Liver (tissue), 9 donors: ENCODE data around the gene ATG16L1. TPM values are rescaled to one million over a fixed set of nuclear protein-coding genes. Genes with fewer than 3 reads are reported as not detected.

Source experiments
- DNase-seq: peaks from one replicate; pipeline ENCODE4 v3.0.0-alpha.2; 2017; ENCODE audit warnings: low spot score
- H3K27ac ChIP-seq, 2 donors: one replicate each; pipeline ENCODE4 v1.7.0; 2013; ENCODE audit warnings: inconsistent platforms in 2 of 2, low read length in 2 of 2, control low read depth in 1 of 2, low read depth in 1 of 2, mild to moderate bottlenecking in 1 of 2
- H3K27me3 ChIP-seq, 4 donors: one replicate each; pipeline versions ENCODE4 v1.6.1 to v1.7.0; 2013; ENCODE audit warnings: low read length in 3 of 4, inconsistent platforms in 1 of 4, mild to moderate bottlenecking in 1 of 4, moderate library complexity in 1 of 4; ENCODE audit not compliant: control insufficient read depth in 4 of 4, insufficient read depth in 4 of 4
- H3K36me3 ChIP-seq, 4 donors: one replicate each; pipeline versions ENCODE4 v1.6.1 to v1.7.0; 2013; ENCODE audit warnings: low read length in 3 of 4, mild to moderate bottlenecking in 3 of 4, low read depth in 1 of 4, moderate library complexity in 1 of 4; ENCODE audit not compliant: control insufficient read depth in 4 of 4, insufficient read depth in 3 of 4
- H3K4me1 ChIP-seq, 4 donors: one replicate each; pipeline versions ENCODE4 v1.6.1 to v1.7.0; 2013; ENCODE audit warnings: low read length in 3 of 4, mild to moderate bottlenecking in 3 of 4, moderate library complexity in 1 of 4; ENCODE audit not compliant: control insufficient read depth in 4 of 4, insufficient read depth in 4 of 4
- H3K4me3 ChIP-seq, 3 donors: one replicate each; pipeline versions ENCODE4 v1.6.1 to v1.7.0; 2013; ENCODE audit warnings: low read length in 3 of 3, control low read depth in 1 of 3, low read depth in 1 of 3, mild to moderate bottlenecking in 1 of 3
- H3K9ac ChIP-seq, 2 donors: one replicate each; pipeline ENCODE4 v1.7.0; 2013; ENCODE audit warnings: low read length in 2 of 2, mild to moderate bottlenecking in 2 of 2, moderate library complexity in 2 of 2, control low read depth in 1 of 2, low read depth in 1 of 2
- H3K9me3 ChIP-seq, 4 donors: one replicate each; pipeline versions ENCODE4 v1.6.1 to v1.7.0; 2013; ENCODE audit warnings: low read length in 3 of 4; ENCODE audit not compliant: control insufficient read depth in 4 of 4
- EGR1 ChIP-seq, 2 donors: IDR thresholded peaks; 2 replicates each; pipeline ENCODE4 v1.6.1; 2016 to 2018; ENCODE audit warnings: antibody characterized with exemption in 2 of 2, low read depth in 2 of 2
- FOXA1 ChIP-seq: IDR thresholded peaks from 2 replicates; pipeline ENCODE4 v1.6.1; 2016; ENCODE audit warnings: antibody characterized with exemption
- FOXA2 ChIP-seq: IDR thresholded peaks from 2 replicates; pipeline ENCODE4 v1.6.1; 2016; ENCODE audit warnings: antibody characterized with exemption
- GABPA ChIP-seq, 2 donors: IDR thresholded peaks in 1 of 2; conservative IDR thresholded peaks in 1 of 2; 2 replicates each; pipeline ENCODE4 v1.6.1; 2016; ENCODE audit warnings: antibody characterized with exemption in 2 of 2, mild to moderate bottlenecking in 1 of 2, moderate library complexity in 1 of 2
- HNF4A ChIP-seq, 2 donors: conservative IDR thresholded peaks; 2 replicates each; pipeline ENCODE4 v1.6.1; 2016; ENCODE audit warnings: antibody characterized with exemption in 2 of 2, mild to moderate bottlenecking in 2 of 2
- HNF4G ChIP-seq: IDR thresholded peaks from 2 replicates; pipeline ENCODE4 v1.6.1; 2016; ENCODE audit warnings: antibody characterized with exemption
- JUND ChIP-seq, 2 donors: IDR thresholded peaks; 2 replicates each; pipeline ENCODE4 v1.6.1; 2016; ENCODE audit warnings: antibody characterized with exemption in 2 of 2
- NR2F2 ChIP-seq: IDR thresholded peaks from 2 replicates; pipeline ENCODE4 v1.6.1; 2016; ENCODE audit warnings: antibody characterized with exemption
- RAD21 ChIP-seq, 2 donors: IDR thresholded peaks; 2 replicates each; pipeline ENCODE4 v1.6.1; 2016; ENCODE audit warnings: antibody characterized with exemption in 2 of 2, mild to moderate bottlenecking in 2 of 2
- RXRA ChIP-seq, 2 donors: IDR thresholded peaks; 2 replicates each; pipeline ENCODE4 v1.6.1; 2017 to 2018; ENCODE audit warnings: antibody characterized with exemption in 2 of 2, mild to moderate bottlenecking in 1 of 2
- SP1 ChIP-seq: IDR thresholded peaks from 2 replicates; pipeline ENCODE4 v1.6.1; 2018; ENCODE audit warnings: antibody characterized with exemption, mild to moderate bottlenecking
- TAF1 ChIP-seq: conservative IDR thresholded peaks from 2 replicates; pipeline ENCODE4 v1.6.1; 2016; ENCODE audit warnings: antibody characterized with exemption, mild to moderate bottlenecking
- YY1 ChIP-seq: IDR thresholded peaks from 2 replicates; pipeline ENCODE4 v1.6.1; 2016; ENCODE audit warnings: antibody characterized with exemption, mild to moderate bottlenecking
- WGBS: extraction: QIAGEN DNeasy Blood & Tissue Kit; methylation state at CpG from one replicate; pipeline ENCODE4 v1.1.7; 2013; 5-methylcytosine and 5-hydroxymethylcytosine counted together
- polyA plus RNA-seq, 2 donors: library from polyadenylated mRNA; stranded (reverse) in 1 of 2; unstranded in 1 of 2; fragments of 200-250 nt in 1 of 2; fragments of >200 nt in 1 of 2; fragmentation: Nextera tagmentation in 1 of 2; extraction: Ambion mirVana in 1 of 2; gene quantifications; one replicate each; pipeline versions ENCODE4 v1.2.1 to v1.2.3, GENCODE V29; 2013 to 2015
- total RNA-seq, 2 donors: library from RNA; depleted of rRNA; stranded (reverse); fragments of >200 nt; gene quantifications; one replicate each; pipeline ENCODE4 v1.2.3, GENCODE V29; 2014
- TF ChIP-seq, protein P1 (sequence below): IDR thresholded peaks from 2 replicates; pipeline ENCODE4 v1.6.1; 2016; ENCODE audit warnings: antibody characterized with exemption
- TF ChIP-seq, protein P2 (sequence below): IDR thresholded peaks from 2 replicates; pipeline ENCODE4 v1.6.1; 2016; ENCODE audit warnings: antibody characterized with exemption
- TF ChIP-seq, protein P3 (sequence below): fragments of 150-350 bp; IDR thresholded peaks from 2 replicates; pipeline ENCODE4 v1.5.1; 2017; ENCODE audit warnings: improper control_type of control experiment, low read depth, low read length; ENCODE audit not compliant: missing input control
- TF ChIP-seq, protein P4 (sequence below): IDR thresholded peaks from 2 replicates; pipeline ENCODE4 v1.6.1; 2016; ENCODE audit warnings: antibody characterized with exemption, mild to moderate bottlenecking
- TF ChIP-seq, protein P5 (sequence below): IDR thresholded peaks from 2 replicates; pipeline ENCODE4 v1.6.1; 2016; ENCODE audit warnings: antibody characterized with exemption
- donor health status: healthy.
- donor health status: healthy.
- donor health status: healthy.
- donor health status: healthy.
- donor health status: healthy.

The ATG16L1 gene
- total RNA-seq (10 to 100 TPM; 18.5 to 22.8 TPM), polyA plus RNA-seq (10 to 100 TPM in 1 of 2 donors, 1 to 10 TPM in 1; 6.4 to 12.8 TPM)

DNA sequence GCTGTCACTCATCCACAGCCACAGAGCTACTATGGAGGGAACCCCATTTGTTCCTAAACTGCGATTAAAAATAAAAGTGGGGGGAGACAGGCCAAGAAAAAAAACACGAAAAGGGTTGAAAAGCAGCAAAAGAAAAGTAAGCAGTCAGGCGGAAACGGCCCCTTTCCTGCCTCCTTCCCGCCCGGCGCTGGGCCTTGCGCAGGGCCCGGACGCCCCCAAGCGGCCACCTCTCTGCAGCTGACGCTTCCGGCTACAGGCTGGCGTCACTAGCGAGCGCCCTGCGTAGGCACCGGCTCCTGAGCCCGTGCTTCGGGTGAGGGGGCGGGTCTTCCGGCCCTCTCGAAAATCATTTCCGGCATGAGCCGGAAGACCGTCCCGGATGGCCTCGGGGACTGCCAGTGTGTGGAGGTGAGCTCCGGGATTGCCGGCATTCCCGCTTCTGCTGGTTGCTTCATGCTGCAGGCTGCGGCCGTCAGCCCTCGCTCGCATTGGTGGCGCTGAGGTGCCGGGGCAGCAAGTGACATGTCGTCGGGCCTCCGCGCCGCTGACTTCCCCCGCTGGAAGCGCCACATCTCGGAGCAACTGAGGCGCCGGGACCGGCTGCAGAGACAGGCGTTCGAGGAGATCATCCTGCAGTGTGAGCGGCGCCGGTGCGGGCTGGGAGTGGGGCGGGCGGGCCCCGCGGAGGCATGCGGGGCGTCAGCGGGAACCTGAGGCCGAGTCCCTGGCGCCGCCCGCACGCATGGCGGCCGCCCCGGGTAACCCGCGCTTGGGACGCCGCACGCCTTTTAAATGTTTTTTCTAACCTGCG, at the start of gene ATG16L1:
ATG16L1 (plus strand) TSS at position 368 of the 811 bp plus-strand sequence; CDS start at position 523, 155 bp downstream.
- H3K27me3 ChIP-seq = no peaks in the 10 kb centered on the region
- H3K27ac ChIP-seq = peak within 1 kb of the TSS; percentile 65 to 86
- peak within 1 kb of the TSS; percentile 72 to 74 for H3K9ac ChIP-seq
- peaks cover 0 to 6% (median under 1%) of the 10 kb centered on the region in 4 donors for H3K36me3 ChIP-seq
- H3K9me3 ChIP-seq = no peaks in the 10 kb centered on the region
- under 1% methylated on average over 75 of the region's 75 CpGs for WGBS
- peaks cover 3 to 21% (median 18%) of the 10 kb centered on the region in 4 donors for H3K4me1 ChIP-seq
- TF ChIP-seq RAD21 (IDR thresholded peaks at IDR 0.05) = peak; percentile 95 to 99
- peak; percentile 92 to 99 for TF ChIP-seq GABPA (IDR thresholded peaks at IDR 0.05 in 1 of 2, conservative IDR thresholded peaks at IDR 0.05 in 1 of 2)
- no peak for TF ChIP-seq HNF4G
- TF ChIP-seq SP1 = peak; percentile 71
- peak; percentile 11 for TF ChIP-seq NR2F2
- peak; percentile 96 for TF ChIP-seq EGR1 (IDR thresholded peaks at IDR 0.05; ENCODE audit: low read depth in 2 of 2)
- TF ChIP-seq JUND (IDR thresholded peaks at IDR 0.05) = peak in 1 of 2 donors; percentile 16
- TF ChIP-seq, protein P1, sequence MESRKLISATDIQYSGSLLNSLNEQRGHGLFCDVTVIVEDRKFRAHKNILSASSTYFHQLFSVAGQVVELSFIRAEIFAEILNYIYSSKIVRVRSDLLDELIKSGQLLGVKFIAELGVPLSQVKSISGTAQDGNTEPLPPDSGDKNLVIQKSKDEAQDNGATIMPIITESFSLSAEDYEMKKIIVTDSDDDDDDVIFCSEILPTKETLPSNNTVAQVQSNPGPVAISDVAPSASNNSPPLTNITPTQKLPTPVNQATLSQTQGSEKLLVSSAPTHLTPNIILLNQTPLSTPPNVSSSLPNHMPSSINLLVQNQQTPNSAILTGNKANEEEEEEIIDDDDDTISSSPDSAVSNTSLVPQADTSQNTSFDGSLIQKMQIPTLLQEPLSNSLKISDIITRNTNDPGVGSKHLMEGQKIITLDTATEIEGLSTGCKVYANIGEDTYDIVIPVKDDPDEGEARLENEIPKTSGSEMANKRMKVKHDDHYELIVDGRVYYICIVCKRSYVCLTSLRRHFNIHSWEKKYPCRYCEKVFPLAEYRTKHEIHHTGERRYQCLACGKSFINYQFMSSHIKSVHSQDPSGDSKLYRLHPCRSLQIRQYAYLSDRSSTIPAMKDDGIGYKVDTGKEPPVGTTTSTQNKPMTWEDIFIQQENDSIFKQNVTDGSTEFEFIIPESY = peak; percentile 20
- TF ChIP-seq, protein P2, sequence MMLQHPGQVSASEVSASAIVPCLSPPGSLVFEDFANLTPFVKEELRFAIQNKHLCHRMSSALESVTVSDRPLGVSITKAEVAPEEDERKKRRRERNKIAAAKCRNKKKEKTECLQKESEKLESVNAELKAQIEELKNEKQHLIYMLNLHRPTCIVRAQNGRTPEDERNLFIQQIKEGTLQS = no peak
- peak; percentile 16 for TF ChIP-seq FOXA2
- no peak for TF ChIP-seq FOXA1
- TF ChIP-seq, protein P3, sequence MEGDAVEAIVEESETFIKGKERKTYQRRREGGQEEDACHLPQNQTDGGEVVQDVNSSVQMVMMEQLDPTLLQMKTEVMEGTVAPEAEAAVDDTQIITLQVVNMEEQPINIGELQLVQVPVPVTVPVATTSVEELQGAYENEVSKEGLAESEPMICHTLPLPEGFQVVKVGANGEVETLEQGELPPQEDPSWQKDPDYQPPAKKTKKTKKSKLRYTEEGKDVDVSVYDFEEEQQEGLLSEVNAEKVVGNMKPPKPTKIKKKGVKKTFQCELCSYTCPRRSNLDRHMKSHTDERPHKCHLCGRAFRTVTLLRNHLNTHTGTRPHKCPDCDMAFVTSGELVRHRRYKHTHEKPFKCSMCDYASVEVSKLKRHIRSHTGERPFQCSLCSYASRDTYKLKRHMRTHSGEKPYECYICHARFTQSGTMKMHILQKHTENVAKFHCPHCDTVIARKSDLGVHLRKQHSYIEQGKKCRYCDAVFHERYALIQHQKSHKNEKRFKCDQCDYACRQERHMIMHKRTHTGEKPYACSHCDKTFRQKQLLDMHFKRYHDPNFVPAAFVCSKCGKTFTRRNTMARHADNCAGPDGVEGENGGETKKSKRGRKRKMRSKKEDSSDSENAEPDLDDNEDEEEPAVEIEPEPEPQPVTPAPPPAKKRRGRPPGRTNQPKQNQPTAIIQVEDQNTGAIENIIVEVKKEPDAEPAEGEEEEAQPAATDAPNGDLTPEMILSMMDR = peak; percentile 89
- TF ChIP-seq, protein P4, sequence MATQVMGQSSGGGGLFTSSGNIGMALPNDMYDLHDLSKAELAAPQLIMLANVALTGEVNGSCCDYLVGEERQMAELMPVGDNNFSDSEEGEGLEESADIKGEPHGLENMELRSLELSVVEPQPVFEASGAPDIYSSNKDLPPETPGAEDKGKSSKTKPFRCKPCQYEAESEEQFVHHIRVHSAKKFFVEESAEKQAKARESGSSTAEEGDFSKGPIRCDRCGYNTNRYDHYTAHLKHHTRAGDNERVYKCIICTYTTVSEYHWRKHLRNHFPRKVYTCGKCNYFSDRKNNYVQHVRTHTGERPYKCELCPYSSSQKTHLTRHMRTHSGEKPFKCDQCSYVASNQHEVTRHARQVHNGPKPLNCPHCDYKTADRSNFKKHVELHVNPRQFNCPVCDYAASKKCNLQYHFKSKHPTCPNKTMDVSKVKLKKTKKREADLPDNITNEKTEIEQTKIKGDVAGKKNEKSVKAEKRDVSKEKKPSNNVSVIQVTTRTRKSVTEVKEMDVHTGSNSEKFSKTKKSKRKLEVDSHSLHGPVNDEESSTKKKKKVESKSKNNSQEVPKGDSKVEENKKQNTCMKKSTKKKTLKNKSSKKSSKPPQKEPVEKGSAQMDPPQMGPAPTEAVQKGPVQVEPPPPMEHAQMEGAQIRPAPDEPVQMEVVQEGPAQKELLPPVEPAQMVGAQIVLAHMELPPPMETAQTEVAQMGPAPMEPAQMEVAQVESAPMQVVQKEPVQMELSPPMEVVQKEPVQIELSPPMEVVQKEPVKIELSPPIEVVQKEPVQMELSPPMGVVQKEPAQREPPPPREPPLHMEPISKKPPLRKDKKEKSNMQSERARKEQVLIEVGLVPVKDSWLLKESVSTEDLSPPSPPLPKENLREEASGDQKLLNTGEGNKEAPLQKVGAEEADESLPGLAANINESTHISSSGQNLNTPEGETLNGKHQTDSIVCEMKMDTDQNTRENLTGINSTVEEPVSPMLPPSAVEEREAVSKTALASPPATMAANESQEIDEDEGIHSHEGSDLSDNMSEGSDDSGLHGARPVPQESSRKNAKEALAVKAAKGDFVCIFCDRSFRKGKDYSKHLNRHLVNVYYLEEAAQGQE = no peak
- TF ChIP-seq TAF1 = peak; percentile 77
- TF ChIP-seq, protein P5, sequence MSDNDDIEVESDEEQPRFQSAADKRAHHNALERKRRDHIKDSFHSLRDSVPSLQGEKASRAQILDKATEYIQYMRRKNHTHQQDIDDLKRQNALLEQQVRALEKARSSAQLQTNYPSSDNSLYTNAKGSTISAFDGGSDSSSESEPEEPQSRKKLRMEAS = peak; percentile 90
- no peak for TF ChIP-seq HNF4A (conservative IDR thresholded peaks at IDR 0.05)
- peak; percentile 34 to 50 for TF ChIP-seq RXRA (IDR thresholded peaks at IDR 0.05)
- TF ChIP-seq YY1 = peak; percentile 74
- peak within 1 kb of the TSS; percentile 84 to 97 (median 91) for H3K4me3 ChIP-seq
- DNase-seq = peak; percentile 96
